Stimulated activated naive CD8-positive, alpha-beta T cell treated with anti-CD3 and anti-CD28 coated beads, Interleukin-15, amount 100 ng/mL, for 72 hours (primary cell): ENCODE data around the gene RPL26.
"Not testable (repeated sequence)": the region's sequence is repeated elsewhere in the genome, so short reads cannot be mapped to it uniquely, and the experiment has no call there.

Source experiments
- ATAC-seq: fragments of 150-1000 bp; cut with Tn5 transposase; 2 replicates; pipeline ENCODE4 v1.10.0; 2021; ENCODE audit warnings: mild to moderate bottlenecking, moderate library complexity
- DNase-seq, 2 donors: peaks; one replicate each; pipeline ENCODE4 v3.0.0; 2021 to 2022
- H3K27ac Mint-ChIP-seq, 2 donors: one replicate each; pipeline ENCODE4 v1.8.0; 2022; ENCODE audit warnings: mild to moderate bottlenecking in 2 of 2, mixed read lengths in 2 of 2, moderate library complexity in 2 of 2
- H3K27me3 Mint-ChIP-seq: one replicate; pipeline ENCODE4 v1.8.0; 2022; ENCODE audit warnings: mixed read lengths
- H3K4me1 Mint-ChIP-seq: one replicate; pipeline ENCODE4 v1.8.0; 2022; ENCODE audit warnings: mild to moderate bottlenecking, mixed read lengths
- H3K4me3 Mint-ChIP-seq, 2 donors: one replicate each; pipeline ENCODE4 v1.8.0; 2022; ENCODE audit warnings: mild to moderate bottlenecking in 2 of 2, mixed read lengths in 2 of 2, moderate library complexity in 1 of 2
- H3K9me3 Mint-ChIP-seq, 2 donors: one replicate each; pipeline ENCODE4 v1.8.0; 2022; ENCODE audit warnings: mixed read lengths in 2 of 2

The RPL26 gene

DNA sequence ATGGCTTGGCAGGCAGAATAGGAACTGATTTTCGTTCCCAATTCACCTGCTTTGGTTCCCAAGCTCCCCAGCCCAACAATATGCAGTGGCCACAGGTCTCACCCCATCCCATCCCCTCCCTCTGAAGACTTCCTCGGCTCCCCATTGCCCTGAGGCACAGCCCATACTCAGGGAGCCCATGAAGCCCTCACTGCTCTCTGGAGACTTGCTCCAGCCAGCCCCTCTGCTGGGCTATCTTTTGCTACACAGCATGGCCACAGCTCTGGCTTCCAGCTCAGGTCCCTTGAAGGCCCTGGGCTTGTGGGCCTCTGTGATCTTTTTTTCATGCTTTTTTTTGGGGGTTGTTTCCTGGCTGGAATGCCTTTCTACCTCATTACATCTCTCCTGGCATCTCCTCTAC, 23.2 kb upstream of the RPL26 start:
- DNase-seq (no peak), ATAC-seq (no peak)
- Mint-ChIP-seq H3K27me3 (peaks cover 16% of the 10 kb centered on the region), H3K4me1 (peaks cover 16% of the 10 kb centered on the region), H3K4me3 (no peak overlapping the region), H3K9me3 (no peaks in the 10 kb centered on the region), H3K27ac (no peak overlapping the region)

DNA sequence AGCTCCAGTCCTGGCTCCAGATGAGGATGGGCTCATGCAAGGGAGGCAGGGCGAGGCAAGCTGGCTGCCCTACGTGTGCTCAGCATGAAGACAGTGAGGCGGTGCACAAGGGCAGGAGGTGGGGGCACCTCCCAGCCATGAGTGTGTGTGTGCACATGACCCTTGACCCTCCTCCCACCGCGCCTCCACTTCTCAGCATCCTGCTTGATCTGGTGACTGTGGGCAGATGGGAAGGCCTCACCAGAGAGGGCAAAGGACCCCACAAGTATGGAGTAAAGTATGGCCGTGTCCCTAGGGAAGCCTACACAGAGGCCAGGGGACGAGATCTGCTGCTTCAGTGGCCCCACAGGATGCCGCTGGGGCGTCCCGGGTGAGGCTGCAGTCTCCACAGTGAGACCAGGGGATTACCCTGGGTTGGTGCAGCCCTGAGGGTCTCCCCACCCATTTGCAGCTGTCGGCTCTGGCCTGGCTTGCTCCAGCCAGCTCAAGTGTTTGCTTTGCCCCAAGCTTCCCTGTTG, 22.6 kb upstream of the RPL26 start:
- Mint-ChIP-seq H3K27ac (no peak overlapping the region), H3K9me3 (no peaks in the 10 kb centered on the region), H3K4me1 (peaks cover 15% of the 10 kb centered on the region), H3K27me3 (peaks cover 18% of the 10 kb centered on the region), H3K4me3 (no peak overlapping the region)
- DNase-seq (no peak), ATAC-seq (no peak)

DNA sequence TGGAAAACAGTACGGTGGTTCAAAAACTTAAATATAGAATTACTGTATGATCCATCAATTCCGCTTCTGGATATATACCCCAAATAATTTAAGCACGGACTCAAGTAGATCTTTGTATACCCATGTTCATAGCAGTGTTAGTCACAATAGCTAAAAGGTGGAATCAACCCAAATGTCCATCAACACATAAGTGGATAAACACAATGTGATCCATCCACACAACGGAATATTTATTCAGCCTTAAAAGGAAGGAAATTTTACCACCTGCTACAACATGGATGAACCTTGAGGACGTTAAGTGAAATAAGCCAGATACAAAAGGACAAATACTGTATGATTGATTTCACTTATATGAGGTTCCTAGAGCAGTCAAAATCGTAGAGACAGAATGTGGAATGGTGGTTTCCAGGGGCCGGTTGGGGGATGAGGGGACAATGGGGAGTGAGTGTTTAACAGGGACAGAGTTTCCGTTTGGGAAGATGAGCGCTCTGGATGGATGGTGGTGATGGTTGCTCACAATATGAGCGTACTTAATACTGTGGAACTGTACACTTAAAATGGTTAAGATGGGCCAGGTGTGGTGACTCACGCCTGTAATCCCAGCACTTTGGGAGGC, 20.0 kb upstream of the RPL26 start:
- DNase-seq: no peak
- H3K4me1 Mint-ChIP-seq: peaks cover under 1% of the 10 kb centered on the region
- peaks cover 18% of the 10 kb centered on the region for H3K27me3 Mint-ChIP-seq
- no peaks in the 10 kb centered on the region for H3K9me3 Mint-ChIP-seq
- no peak for ATAC-seq
- no peak overlapping the region for H3K4me3 Mint-ChIP-seq
- H3K27ac Mint-ChIP-seq: no peak overlapping the region

DNA sequence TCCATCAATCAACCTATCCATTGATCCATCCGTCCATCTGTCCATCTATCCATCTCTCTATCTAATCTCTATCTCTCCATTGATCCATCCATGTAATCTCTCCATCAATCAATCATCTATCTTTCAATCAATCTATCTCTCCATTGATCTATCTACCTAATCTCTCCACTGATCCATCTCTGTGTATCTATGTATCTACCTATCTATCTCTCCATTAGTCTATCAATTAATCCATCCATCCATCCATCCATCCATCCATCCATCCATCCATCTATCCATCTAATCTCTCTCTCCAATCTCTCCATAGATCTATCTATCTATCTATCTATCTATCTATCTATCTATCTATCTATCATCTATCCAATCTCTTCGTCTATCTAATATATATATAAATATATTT, 18.1 kb upstream of the RPL26 start:
- Mint-ChIP-seq H3K9me3 (no peaks in the 10 kb centered on the region), H3K27me3 (peaks cover 23% of the 10 kb centered on the region), H3K4me3 (no peak overlapping the region), H3K4me1 (no peaks in the 10 kb centered on the region), H3K27ac (no peak overlapping the region)
- ATAC-seq: no peak
- DNase-seq: no peak

DNA sequence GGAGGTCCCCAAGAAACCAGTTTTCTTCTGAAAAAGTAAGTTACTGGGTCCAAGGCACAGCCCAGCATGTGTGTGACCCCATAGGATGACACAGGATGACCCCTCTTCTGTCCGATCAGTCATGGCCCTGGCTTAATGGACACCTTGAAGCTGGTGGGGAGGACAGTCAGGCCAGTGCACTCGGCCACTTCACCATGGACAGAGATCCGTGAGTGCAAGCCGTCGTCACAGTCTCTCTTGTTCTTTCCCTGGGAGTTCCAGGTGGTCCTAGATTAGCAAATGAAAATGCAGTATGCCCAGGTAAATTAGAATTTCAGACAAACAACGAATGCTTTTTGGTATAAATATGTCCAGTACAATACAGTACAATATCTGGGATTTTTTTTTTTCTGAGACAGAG, 16.0 kb upstream of the RPL26 start:
- DNase-seq (no peak), ATAC-seq (no peak)
- peaks cover 23% of the 10 kb centered on the region for H3K27me3 Mint-ChIP-seq
- H3K27ac Mint-ChIP-seq: no peak overlapping the region
- H3K4me1 Mint-ChIP-seq: peaks cover 2% of the 10 kb centered on the region
- peaks cover 0 to 8% of the 10 kb centered on the region in 2 donors for H3K9me3 Mint-ChIP-seq
- H3K4me3 Mint-ChIP-seq: no peak overlapping the region

DNA sequence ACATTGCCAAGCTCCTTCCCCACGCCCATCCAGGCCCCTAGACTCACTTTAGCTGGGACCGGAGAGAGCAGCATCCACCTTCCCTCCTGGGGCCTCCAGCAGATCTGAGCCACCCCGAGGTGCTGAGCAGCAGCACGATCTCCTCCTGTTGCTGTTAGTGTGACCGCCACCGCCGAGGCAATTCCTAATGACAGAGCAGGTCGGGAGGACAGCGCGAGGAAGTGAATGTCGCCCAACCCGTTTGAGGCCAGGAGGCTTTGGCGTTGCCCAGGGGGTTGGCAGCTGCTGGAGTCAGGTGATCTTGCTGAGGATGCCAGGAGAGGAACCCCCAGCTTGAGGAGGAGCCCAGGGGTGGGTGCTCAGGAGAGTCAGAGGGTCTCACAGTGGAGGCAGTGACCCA, 14.6 kb upstream of the RPL26 start, which contains the start of gene RNF222:
TSS of gene RNF222 (minus strand) at position 192 of the 400 bp plus-strand sequence. CDS start 4,366 bp downstream, outside the sequence.
- ATAC-seq (no peak), DNase-seq (no peak)
- Mint-ChIP-seq H3K9me3 (peaks cover 0 to 8% of the 10 kb centered on the region in 2 donors), H3K27me3 (peaks cover 23% of the 10 kb centered on the region), H3K4me3 (no peak within 1 kb of the TSS), H3K4me1 (peaks cover 13% of the 10 kb centered on the region), H3K27ac (no peak within 1 kb of the TSS)

DNA sequence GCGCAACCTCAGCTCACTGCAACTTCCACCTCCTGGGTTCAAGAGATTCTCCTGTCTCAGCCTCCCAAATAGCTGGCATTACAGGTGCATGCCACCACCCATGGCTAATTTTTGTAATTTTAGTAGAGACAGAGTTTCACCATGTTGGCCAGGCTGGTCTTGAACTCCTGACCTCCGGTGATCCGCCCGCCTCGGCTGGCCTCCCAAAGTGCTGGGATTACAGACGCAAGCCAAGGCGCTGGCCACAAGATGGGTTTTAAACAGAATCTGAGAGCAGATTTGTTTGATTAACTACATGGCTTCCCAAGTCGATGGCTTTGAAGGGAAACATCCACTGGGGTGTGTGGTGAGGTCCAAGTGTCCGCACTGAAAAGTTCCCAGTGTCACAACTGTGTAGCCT, 11.5 kb upstream of the RPL26 start:
- H3K27ac Mint-ChIP-seq, H3K4me3 Mint-ChIP-seq, DNase-seq, ATAC-seq, H3K9me3 Mint-ChIP-seq: not testable (repeated sequence)
- Mint-ChIP-seq H3K27me3 (peaks cover 15% of the 10 kb centered on the region), H3K4me1 (peaks cover 13% of the 10 kb centered on the region)

DNA sequence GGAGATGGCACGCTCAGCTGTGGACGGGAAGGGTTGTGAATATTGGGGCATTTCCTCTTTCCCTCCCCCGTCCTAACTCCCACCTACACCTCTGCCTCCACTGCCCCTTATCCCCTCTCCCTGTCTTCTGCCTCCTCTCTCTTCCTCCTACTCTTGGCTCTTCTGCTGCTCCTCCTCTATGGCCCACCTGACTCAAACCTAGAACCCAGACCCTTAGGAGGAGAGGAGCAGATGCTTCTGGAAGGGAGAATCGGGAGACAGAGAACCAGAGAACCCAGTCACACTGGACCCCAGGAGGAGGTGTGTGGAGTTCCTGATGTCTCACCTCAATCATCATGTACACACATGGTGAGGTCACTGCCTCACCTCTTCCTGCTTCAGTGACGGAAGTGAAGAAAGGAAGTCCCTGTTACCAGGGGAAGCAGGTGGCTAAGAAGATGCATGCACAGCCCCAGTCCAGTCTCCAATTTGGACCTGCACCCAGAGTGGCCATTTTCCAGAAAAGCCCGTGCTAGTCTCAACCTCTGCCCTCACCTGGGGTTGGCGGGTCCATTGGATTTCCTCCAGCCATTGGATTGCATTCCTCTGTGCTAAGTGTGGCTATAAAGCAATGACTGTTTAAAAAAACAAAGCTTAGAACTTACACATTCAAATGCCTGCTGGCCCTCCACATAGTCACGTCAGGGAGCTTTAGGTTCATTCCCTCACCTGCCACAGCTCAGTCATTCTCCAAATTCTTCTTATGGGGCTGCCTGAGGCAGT, 10.7 kb upstream of the RPL26 start:
- Mint-ChIP-seq H3K4me3 (peak overlapping the region; percentile 30 to 55), H3K9me3 (peaks cover 0 to 8% of the 10 kb centered on the region in 2 donors), H3K27ac (peak overlapping the region; percentile 94 to 98), H3K4me1 (peaks cover 13% of the 10 kb centered on the region), H3K27me3 (peaks cover 14% of the 10 kb centered on the region)
- ATAC-seq (peak; percentile 97), DNase-seq (peak in 1 of 2 donors; percentile 43)

DNA sequence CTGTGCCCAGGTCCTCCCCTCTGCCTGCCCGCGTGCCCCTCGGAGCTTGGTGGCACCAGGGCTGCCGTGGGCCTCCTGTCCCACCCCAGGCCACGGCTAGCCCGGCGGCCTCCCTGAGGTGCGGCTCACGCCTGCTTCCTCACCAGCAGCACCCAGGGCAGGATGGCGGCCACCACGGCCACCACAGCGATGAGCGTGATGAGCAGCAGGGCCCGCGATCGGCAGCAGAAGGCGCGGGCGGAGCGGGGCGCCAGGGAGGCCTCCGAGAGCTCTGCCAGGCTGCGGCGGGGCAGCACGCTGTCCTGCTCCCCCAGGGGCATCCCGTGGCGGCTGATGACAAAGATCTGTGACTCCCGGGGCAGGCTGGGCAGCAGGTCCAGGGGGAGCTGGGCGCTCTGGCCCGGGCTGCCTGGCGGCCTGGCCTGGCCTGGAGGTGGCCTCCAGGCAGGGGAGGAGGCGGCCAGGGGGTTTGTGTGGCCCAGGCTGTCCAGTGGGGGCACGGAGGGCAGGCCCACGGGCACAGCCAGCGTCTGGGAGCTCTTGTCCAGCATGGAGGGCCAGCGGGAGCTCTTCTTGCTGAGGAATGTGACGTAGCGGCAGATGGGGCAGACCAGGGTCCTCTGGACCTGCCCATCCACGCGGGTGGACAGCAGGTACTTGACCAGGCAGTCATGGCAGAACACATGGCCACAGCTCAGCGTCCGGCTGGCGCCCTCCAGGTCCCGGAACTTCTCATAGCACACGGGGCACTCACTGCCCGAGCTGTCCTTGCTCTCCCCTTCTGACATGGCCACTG, 9.9 kb upstream of the RPL26 start:
- peaks cover 7% of the 10 kb centered on the region for H3K27me3 Mint-ChIP-seq
- peaks cover 13% of the 10 kb centered on the region for H3K4me1 Mint-ChIP-seq
- DNase-seq (no peak), ATAC-seq (peak; percentile 17)
- H3K9me3 Mint-ChIP-seq: peaks cover 0 to 8% of the 10 kb centered on the region in 2 donors
- H3K4me3 Mint-ChIP-seq: peak overlapping the region in 1 of 2 donors; percentile 55
- peak overlapping the region; percentile 94 to 98 for H3K27ac Mint-ChIP-seq

DNA sequence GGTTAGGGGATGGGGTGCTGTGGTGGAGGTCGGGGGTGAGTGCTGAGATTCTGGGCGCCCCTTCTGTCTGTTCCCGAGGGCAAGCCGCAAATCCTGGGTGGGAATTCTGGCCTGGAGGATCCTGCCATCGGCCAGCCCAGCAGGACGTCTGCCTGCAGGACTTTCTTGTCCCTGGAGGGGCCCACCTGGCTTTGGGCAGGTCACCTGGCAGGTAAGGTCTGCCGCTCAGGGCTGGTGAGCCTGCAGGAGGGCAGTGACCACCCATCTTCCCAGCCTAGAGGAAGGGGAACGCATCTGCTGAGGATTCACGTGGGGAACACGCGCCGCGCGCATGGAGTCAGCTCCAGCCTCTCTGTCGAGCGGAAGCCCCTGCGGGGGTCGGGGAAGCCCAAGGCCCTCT, 9.3 kb upstream of the RPL26 start:
- peaks cover 13% of the 10 kb centered on the region for H3K4me1 Mint-ChIP-seq
- DNase-seq: no peak
- H3K4me3 Mint-ChIP-seq: no peak overlapping the region
- peaks cover under 1% of the 10 kb centered on the region for H3K27me3 Mint-ChIP-seq
- no peak for ATAC-seq
- H3K27ac Mint-ChIP-seq: no peak overlapping the region
- peaks cover 0 to 8% of the 10 kb centered on the region in 2 donors for H3K9me3 Mint-ChIP-seq

DNA sequence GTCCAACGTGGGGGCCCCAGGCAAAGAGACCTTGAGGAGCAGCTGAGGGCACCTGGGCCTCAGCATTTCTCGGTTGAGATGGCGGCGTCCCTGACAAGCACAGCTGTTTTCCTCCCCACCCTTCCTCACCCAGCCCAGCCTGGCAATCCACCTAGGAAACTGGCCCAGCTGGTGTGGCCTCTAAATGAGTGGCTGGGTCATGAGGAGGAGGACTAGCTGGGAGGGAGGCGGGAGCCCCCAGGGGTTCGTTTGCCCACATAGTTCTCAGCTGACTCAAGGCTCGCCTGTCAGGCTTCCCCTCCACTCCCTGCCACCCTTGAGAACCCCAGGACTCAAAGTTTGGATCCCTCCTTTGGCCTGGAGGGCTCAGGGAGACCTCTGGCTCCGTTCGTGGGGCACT, 8.7 kb upstream of the RPL26 start:
- Mint-ChIP-seq H3K27ac (no peak overlapping the region), H3K4me3 (no peak overlapping the region), H3K27me3 (no peaks in the 10 kb centered on the region), H3K9me3 (peaks cover 0 to 8% of the 10 kb centered on the region in 2 donors), H3K4me1 (peaks cover 15% of the 10 kb centered on the region)
- no peak for DNase-seq
- no peak for ATAC-seq

DNA sequence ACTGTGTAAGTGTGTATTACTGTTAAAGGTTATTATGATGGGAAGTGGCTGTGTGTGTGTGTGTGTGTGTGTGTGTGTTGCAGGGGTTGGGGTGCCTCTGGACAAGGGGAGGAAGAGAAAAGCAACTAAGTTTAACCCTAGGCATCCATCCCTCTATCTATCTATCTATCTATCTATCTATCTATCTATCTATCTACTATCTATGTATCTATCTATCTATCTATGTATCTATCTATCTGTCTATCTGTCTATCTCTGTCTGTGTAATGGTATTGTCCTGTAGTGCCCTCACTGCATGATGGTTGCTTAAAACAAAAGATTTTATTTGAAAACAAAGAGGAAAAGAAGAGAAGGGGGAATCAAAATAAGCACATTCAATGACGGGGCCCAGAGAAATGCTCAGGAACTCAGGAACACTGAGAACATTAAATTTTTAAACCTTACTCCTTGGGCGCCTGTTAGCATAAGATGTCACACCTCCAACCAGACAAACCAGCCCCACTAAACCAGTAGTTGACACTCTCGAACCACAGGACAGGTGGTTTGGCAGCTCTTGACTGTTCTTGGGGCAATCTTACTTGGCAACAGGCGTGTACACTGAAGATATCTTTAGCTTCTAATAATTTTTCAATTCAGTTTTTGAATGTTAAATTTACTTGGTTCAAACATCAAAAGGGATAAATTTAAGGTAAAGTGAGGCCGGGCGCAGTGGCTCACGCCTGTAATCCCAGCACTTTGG, 5.1 kb upstream of the RPL26 start:
- no peak for ATAC-seq
- Mint-ChIP-seq H3K4me3 (no peak overlapping the region), H3K27ac (no peak overlapping the region), H3K9me3 (no peaks in the 10 kb centered on the region), H3K27me3 (no peaks in the 10 kb centered on the region), H3K4me1 (peaks cover 28% of the 10 kb centered on the region)
- no peak for DNase-seq

DNA sequence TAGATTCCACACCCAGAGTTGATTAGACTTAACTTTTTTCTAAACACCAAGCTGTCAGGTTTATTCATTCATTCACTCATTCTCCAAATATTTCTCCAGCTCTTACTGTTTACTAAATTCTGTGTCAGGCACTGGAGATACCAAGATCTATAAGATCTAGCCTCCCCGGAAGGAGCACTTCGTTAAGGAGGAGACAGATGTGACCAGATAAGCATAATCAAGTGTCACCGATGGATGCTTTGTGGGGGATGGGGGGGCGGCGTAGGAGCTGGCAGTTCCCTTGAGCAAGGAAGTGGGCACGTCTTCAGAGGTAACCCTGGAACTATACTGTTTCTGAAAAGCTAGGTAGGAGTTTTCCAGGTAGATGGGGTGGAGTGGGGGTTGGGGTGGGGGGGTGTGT, 3.8 kb upstream of the RPL26 start:
- DNase-seq (no peak), ATAC-seq (no peak)
- H3K9me3 Mint-ChIP-seq: no peaks in the 10 kb centered on the region
- H3K4me3 Mint-ChIP-seq: no peak overlapping the region
- no peaks in the 10 kb centered on the region for H3K27me3 Mint-ChIP-seq
- H3K4me1 Mint-ChIP-seq: peaks cover 27% of the 10 kb centered on the region
- H3K27ac Mint-ChIP-seq: peak overlapping the region in 1 of 2 donors; percentile 33

DNA sequence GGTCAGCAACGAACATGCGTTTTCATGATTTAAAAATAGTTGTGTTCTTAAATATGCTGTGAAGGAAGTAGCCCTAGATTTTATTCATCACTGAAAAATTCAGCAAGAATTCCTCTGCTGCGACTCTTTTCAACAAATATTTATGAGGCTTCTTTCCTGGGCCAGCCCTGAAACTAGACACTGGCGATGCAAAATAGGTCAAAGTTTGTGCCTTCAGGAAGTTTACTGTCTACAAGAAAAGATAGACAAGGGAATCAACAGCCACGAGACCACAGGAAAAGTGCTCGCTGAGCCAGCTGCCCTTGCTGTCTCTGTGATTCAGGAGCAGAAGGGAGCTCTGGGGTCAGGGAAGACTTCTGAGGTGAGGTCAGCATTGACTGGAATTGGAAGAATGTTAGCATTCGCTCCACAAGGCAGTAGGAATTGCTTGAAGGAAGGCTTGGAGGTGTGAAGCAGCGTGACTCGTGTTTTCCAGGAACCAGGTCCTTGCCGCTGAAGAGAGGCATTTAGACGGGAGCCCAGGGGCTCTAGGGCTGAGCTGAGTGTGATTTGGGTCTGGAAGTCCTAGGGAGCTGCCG, 1.9 kb upstream of the RPL26 start:
- DNase-seq: no peak
- no peaks in the 10 kb centered on the region for H3K9me3 Mint-ChIP-seq
- peak overlapping the region in 1 of 2 donors; percentile 54 for H3K27ac Mint-ChIP-seq
- peak overlapping the region; percentile 90 to 99 for H3K4me3 Mint-ChIP-seq
- H3K27me3 Mint-ChIP-seq: no peaks in the 10 kb centered on the region
- H3K4me1 Mint-ChIP-seq: peaks cover 44% of the 10 kb centered on the region
- no peak for ATAC-seq

DNA sequence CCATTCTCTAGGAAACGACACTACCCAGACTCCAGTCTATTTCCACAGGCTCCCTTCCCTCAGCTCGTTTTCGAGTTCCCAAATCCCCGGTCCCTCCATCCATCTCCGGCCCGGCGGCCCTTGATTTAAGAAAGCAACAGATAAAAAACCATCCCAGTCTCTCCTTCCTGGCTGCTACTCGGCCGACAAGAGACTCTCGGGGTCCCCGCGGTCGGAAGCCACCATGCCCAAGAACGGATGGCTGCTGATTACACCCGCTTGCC, 182 bp downstream of the RPL26 start:
- peak overlapping the region; percentile 90 to 99 for H3K4me3 Mint-ChIP-seq
- no peak for DNase-seq
- H3K27me3 Mint-ChIP-seq: no peaks in the 10 kb centered on the region
- no peak for ATAC-seq
- H3K27ac Mint-ChIP-seq: peak overlapping the region; percentile 98 to 100
- no peaks in the 10 kb centered on the region for H3K9me3 Mint-ChIP-seq
- H3K4me1 Mint-ChIP-seq: peaks cover 64% of the 10 kb centered on the region
